ENCODE data around the gene DRC1.

The DRC1 gene

DNA sequence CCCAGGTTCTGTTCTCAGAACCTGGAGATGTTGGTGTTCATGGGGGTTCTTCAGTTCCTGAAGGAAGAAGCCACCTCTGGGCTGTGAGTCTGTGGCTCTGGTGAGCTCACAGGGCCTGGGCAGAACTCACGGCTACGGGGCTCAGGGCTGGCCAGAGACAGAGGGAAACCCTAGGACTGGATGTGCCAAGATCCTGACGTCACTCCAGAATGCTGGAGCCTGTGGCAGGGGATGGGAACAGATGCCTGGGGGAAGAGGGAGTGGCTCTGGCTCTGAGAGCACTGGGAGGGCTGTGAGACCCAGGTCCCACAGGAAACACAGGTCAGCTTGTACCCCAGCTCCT is 76.2 kb downstream of the DRC1 start, which contains the start of gene OTOF:
Gene OTOF, minus strand, starts transcription at position 214 of the 343 bp plus-strand sequence.
- no peak for DNase-seq (ENCODE audit: low spot score)

DNA sequence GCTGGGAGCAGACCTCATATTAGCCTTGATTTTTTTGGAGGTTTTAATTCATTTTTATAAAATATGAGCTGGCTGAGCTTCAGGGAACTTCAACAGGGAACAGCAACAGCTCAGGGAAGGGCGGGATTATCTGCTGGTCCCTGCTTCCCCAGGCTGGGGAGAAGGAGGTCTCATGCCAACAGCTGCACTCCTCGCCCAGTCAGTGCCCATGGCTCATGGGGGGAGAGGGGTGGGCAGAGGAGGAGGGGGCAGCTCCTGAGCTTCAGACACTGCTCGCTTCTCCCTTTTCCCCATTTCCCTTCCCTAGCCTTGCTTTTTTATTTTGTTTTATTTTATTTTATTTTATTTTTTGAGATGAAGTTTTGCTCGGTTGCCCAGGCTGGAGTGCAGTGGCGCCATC is 76.6 kb downstream of the DRC1 start:
- DNase-seq (ENCODE audit: low spot score), result no peak

DNA sequence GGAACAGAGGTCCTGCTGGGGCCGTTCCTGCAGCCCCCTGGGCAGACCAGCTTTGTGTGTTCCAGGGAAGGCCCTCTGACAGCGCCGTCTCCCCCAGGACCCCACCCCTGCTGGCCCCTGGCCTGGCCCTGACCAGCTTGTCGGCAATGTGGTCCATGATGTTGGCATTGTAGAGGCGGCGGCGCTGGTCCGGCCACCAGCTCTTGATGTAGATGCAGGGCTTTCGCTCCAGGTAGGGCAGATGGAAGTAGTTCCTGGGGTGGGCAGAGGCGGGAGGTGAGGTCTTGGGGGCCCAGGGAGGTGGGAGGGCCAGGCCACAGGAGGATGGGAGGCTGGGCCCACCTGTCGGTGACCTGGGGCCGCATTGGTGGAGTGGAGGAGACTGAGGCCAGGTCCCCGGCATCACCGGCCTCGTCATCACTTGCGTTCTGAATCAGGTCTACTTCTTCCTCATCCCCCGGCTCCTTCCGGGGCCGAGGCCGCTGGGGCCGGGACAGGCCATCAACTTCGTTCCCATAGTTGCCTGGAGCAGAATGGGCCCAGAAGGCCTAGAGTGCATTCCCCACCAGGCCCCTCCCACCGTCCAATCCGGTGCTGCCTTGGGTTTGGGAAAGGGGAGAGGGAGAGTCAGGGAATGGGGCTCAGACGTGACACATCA is 77.5 kb downstream of the DRC1 start:
- DNase-seq (ENCODE audit: low spot score), result no peak

DNA sequence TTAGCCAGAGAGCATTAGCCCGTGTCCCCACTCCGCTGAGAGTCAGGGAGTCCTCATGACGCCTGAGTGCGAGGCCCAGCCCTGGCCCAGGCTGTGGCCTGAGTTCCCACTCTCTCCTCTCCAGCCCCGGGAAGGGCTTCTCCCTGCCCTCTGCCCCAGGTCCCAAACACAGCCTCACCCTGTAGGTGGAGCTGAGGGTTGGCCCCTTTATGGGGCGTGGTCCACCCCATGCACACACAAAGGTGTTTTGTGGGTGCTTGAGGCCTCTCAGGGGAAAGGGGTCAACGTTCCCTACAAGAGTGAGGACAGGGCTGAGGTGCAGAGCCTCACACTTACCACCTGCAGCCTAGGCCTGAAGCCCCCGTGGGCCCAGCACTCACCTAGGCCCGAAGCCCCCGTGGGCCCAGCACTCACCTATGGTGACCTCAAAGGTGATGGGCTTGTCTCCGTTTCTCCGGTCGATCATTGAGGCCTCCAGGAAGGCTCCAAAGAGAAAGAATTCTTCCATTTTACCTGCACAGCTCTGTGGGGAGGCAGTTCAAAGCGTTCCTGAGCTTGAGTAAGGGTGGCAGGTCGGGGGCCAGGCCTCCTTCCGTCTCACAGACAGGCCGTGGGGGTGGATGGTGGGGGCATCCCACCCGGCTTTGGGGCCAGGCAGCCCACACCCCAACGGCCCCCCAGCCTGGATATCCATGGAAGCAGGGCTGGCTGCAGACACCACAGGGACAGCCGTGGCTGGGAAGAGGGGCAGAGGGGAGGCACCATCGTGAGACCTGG is 78.3 kb downstream of the DRC1 start:
- DNase-seq (ENCODE audit: low spot score), result no peak

DNA sequence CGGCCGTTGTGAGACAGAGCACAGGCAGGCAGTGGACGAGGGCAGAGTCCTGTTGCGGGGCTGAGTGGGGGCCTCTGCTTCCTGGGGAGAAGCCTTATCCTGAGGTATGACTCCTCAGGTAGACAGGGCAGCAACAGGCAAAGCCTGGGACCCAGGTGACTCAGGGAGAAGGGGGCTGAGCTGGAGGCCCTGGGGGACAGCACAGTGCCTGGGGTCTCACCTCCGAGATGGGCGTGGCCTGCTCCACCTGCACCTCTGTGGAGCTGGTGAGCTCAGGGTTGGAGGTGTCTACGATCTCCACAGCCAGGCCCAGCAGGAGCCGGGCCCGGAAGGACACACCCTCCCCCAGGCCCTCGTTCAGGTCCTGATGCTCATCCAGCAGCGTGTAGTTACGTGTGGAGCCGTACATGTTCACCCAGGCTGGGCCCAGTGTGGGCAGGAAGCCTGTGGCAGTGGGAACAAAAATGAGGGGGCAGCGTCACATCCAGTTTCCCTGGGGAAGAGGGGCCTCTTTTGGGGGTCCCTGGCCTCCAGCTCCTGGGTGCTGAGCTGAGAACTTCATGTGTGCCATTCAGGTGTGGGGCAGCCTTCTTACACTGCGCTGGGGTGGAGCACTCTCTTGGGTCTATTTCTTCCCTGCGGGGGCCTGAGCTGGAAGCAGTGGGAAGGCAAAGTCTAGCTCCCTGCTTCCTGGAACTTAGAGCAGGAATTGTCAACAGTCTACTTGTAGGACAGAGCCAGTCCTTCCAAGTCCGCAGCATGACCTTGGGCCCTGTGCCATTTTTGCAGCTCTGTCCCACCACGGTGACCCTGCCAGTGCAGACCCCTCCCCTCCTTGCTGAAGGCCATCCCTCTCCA is 79.1 kb downstream of the DRC1 start:
- DNase-seq (ENCODE audit: low spot score), result no peak

DNA sequence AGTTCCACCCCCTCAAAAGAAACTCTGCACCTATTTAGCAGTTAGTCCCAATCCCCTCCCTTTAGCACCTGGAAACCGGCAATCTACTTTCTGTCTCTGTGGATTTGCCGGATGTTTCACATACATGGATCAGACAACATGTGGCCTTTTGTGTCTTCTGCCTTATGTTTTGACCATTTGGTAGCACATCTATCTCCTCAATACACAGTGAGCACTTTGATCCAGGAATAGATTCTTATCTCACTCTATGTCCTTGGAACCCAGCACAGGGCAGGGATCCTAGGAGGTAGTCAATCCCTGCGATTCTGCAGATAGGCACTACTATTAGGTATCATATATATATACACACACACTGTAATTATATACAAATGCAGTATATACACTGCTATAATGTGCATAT is 80.0 kb downstream of the DRC1 start:
- no peak for DNase-seq (ENCODE audit: low spot score)

DNA sequence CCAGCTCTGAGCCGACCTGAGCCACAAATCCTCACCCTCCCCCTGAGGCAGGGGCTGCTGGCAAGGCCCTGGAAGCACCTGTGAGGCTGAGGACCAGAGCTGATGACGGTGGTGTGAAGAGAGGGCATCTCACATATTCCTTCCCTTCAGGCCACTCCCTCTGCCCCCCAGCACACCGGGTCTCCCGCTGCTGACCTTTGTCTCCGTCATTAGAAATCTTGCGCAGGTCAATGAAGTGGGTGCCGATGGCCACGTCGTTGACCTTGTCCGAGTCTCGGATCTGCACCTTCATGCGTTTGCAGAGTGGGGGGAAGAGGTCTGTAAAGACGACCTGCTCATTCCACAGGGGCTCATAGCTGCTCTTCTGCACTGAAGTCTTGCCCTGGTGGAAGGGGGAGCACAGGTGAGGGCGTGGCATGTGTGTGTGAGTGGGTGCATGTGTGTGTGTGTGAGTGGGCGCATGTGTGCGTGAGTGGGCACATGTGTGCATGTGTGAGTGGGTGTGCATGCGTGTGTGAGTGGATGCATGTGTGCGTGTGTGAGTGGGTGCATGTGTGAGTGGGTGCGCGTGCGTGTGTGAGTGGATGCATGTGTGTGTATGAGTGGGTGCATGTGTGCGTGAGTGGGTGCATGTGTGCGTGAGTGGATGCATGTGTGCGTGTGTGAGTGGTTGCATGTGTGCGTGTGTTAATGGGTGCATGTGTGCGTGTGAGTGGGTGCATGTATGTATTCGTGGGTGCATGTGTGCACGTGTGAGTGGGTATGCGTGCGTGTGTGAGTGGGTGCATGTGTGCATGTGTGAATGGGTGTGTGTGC is 80.7 kb downstream of the DRC1 start:
- DNase-seq (ENCODE audit: low spot score), result no peak

DNA sequence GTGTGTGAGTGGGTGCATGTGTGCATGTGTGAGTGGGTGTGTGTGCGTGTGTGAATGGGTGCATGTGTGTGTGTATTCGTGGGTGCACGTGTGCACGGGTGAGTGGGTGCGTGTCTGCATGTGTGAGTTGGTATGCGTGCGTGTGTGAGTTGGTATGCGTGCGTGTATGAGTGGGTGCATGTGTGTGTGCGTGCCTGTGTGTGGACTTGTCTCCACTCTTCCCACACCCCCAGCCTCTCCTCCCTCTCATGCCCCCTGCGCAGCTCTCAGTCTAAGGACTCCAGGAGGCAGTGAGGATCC is 81.3 kb downstream of the DRC1 start:
- no peak for DNase-seq (ENCODE audit: low spot score)

DNA sequence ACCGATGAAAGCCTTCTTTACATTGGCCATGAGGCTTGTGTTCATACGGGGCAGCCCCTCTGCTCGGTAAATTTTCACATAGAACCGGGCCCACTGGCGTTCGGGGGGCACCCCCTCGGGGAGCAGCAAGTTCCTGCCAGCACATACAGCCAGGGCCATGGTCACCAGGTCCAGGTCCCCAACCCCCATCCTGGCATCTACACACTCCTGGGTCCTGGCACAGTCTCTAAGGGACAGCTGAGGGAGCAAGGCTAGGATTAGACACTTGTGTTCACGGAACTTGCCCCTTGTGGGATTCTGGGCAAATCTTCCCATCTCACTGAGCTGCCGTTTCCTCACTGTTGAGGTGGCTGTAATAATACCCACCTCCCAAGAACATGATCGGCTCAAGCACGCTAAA is 81.8 kb downstream of the DRC1 start:
- no peak for DNase-seq (ENCODE audit: low spot score)

DNA sequence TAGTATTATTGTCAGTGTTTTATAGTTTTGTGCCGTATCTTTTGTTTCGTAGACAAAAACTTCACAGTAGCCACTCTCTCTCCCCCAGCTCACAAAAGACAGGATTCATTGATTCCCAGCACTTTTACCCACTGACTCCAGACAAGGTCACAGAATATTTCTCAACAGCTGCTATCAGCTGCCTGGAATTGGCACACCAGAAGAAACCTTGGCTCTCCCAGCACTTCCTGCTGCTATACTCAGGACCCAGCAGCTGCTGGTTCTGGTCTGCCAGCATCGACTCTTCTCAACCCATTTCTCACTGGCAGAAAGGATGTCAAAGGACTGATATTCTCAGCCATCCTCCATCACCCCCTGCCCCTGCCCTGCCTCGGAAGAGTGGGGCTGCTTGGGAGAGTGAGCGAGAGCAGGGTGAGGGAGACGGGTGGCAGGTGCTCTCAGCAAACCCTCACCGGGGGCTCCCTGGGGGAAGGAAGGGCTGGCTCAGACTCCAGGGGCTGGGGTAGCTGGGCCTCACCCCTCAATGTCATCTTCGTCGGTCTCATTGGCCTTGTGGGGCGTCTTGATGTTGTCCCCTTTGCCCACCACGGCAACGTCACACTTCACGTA is 82.3 kb downstream of the DRC1 start:
- no peak for DNase-seq (ENCODE audit: low spot score)

DNA sequence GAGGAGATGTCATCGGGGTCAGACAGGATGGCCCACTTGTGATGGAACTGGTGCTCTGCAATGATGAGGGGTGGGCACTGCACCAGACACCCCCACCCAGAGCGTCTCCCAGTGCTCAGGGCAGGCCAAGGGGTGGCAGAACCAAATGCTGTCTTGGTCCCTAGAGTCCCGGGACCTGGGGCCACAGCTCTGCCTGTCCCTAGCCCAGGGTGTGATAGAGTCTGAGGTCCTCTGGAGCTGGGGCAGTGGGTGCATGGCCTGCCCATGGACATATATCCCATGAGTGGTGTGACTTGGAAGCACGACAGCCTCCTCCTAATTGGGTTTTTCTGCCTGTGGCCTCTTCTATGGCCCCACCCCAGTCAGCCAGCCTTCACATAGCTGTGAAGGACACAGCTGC is 82.9 kb downstream of the DRC1 start:
- DNase-seq (ENCODE audit: low spot score), result no peak

DNA sequence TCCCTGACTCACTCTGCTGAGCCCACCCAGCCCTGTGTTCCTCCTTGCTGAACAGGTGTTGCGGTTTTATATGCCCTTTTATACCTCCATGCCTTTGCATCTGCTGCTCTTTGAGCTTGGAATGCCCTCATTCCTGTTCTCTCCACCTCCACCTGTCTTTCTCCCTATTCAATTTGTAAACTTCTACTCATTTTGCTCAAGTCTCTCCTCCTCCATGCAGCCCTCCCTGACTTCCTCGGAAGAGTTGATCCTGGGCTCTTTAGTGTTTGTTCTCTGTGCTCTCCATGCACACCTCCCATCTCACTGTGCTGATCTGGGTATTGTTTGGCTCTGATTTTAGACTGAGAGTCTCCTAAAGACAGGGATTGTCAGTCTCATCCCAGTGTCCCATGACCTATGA is 83.4 kb downstream of the DRC1 start:
- DNase-seq (ENCODE audit: low spot score), result no peak

DNA sequence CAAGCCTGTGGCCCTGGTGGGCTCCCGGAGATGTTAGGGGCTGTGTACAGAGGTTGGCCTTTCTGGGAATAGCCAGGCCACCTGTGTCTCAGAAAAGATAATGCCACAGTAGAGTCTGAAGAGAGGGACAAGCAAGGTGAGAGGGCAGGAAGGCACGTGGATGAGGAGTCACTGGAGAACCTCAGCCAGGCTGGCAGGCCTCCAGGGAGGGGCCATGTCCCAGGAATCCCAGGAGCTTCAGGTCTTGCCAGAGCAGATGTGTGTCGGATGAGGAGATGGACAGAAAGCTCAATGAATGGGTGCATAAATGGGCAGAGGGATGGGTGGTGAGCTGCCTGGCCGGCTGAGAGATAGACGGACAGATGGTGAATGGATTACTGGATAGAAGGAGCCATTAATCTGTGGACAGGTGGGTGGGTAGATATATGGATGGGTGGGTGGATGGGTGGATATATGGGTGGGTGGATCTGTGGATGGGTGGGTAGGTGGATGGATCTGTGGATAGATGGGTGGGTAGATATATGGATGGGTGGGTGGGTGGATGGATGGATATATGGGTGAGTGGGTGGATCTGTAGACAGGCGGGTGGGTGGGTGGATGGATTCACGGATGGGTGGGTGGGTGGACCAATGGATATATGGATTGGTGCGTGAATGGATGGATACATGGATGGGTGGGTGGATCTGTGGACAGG is 84.2 kb downstream of the DRC1 start:
- DNase-seq (ENCODE audit: low spot score), result no peak

DNA sequence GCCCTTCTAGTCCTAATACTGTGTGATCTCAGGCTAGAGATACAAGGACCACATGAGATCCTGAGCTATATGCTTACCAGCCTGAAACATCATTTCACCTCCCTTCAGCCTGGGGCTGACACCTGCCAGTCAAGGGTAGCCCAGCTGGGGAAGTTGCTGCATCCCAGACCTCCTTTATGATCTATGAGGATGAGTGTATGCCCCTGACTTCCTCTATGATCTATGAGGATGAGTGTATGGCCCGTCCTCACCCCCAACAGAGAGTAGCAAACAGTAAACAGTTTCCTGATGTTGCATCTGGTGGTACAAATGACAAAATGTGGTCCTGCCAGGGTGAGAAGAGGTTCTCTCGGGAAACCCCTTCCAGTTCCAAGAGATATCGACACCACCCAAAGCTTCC is 85.1 kb downstream of the DRC1 start:
- DNase-seq (ENCODE audit: low spot score), result no peak

DNA sequence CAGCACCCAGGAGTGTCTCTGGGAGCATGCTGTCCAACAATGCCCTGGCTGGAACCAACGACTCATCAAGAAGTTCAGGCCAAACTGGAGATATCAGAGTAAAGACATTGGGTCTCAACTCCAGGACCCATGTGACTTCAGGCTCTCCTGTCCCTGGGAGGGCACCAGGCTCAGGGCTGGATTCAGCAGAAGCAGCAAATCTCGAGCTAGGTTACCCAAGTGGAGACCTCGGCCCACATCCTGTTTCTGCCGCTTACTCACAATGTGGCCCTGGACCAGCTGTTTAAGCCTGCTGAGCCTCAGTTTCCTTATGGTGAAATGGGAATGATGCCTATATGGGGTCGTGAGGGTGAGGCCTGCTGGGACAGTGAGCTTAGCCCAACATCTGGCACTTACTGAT is 85.5 kb downstream of the DRC1 start:
- no peak for DNase-seq (ENCODE audit: low spot score)

DNA sequence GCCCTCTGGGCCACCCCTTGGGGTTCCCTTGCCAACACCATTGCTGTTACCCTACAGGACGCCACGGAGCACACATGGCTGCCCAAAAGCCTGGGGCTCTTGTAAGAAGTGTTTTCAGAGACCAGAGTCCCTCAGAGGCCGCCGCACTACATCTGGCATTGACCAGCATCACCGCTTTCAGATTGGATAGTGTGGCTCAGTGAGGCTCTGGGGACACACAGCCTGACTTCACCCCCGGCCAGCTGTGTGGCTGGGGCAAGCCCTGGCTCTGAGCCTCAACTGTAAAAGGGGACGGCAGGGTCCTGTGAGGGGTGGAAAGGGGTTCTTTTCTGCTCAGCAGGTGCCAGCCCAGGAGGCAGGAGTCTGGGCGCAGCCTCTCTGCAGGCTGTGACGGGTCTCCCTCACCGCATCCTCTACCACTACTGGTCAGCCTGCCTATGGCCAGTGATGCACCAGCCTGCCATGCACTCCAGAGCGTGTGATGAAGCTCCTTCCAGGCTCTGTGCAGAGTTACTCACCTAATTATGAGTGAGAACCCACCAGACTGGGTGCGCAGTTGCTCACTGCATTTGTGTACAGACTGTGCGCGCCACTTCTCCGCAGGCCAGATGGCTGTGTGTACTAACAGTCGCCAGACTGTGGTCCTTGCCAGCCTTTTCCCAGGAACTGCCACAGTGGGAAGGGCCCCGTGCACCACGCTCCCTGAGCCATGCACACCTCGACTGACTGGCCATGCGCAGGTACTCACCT is 86.9 kb downstream of the DRC1 start:
- DNase-seq (ENCODE audit: low spot score), result no peak

DNA sequence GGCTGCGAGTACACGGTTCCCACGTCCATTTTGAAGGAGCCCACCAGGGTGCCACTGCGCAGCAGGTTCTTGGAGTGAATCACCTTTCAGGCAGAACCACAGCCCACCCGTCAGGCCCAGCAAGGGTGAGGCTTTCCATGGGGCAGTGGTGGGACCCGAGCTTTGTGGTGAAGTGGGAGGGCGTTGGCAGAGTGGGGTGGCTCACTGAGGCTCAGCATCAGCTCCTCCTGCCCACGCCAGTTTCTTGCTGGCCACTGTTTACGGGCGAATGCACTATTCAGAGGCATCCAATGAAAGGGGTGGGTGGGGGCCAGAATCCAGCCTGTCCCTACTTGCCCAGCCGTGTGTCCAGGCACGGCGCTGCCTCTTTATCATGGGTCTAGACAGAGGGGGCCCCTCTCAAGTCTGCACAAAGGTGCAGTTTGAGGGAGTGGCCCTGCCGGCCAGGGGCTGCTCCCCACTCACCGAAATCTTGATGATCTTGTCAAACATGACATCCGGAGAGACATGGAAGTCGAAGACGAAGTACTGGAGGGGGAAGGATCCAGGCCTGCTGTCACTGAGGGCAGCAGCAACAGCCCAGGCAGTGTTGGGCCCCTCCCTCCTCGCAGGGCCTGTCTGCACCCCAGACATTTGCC is 87.6 kb downstream of the DRC1 start:
- no peak for DNase-seq (ENCODE audit: low spot score)

DNA sequence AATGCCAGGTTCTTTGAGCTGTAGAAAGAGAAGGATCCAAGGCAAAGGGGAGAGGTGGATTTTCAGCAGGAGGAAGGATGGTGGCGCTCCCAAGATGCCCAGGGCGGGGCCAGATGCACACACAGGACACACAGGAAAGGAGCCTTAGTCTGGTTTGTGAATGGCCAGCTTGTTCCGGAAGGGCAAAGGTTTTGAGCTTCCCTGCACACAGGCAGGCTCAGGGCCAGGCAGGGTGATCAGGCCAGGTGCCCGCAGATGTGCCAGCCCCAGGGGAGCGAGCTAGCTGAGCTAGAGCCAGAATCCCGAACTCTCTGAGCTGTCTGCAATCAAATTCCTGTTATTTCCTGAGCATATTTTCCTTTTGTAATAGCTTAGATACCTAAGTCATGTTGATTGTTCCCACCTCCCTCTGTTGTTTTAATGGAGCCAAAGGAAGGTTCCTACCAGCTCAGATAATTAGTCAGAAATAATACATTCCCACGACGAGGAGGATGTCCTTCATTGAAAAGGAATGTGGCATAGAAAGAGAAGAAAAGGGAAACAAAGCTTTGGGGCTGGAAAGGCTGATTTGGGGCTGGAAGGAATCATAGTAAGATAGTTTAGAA is 89.9 kb downstream of the DRC1 start:
- no peak for DNase-seq (ENCODE audit: low spot score)

DNA sequence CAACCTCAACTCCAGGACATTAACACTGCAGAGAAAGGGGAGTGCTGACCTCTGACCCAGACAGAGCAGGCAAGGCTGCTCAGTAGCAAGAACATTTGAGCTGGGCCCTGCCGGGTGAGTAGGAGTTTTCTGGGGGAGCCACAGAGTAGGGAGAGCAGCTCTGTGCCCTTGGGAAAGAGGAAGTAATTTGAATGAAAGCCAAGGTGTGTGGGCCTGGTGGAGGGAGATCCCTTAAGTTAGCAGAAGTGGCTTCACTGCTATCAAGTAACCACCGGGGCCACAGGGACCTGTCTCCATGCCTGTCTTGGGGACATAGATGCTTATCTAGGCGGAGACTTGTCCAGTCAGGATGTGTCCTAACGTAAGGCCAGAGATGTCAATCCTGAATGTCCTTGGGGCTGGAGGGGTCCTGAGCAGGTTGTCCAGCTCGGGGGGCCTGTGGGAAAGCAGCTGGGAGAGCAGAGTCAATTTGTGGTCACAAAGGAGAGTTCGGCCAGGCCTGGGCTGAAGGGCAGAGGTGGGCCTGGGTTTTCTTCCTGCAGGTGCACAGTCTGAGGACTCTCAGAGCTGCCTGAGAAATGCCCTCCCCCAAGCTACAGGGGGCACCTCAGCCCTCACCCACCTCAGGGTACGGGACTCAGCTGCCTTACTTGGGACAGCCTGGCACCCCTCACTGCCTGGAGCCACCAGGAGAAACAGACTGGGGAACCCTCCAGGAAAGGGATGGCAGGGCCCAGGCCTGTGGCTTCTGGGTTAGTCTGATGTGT is 91.2 kb downstream of the DRC1 start:
- no peak for DNase-seq (ENCODE audit: low spot score)

Data from left forelimb (tissue), 1 donor.